Measurements from ENCODE around the gene AQP9. TPM values are rescaled to one million over a fixed set of nuclear protein-coding genes. Genes with fewer than 3 reads are reported as not detected.
"Not testable (repeated sequence)": the region's sequence is repeated elsewhere in the genome, so short reads cannot be mapped to it uniquely, and the experiment has no call there.

AQP9 gene
- total and polyA plus RNA-seq, 5 donors, result 0.16 to 0.97 (median 0.68) TPM

- peak overlapping the region; percentile 95 for H3K27ac ChIP-seq (ENCODE audit: low read length)
- H3K4me3 ChIP-seq (ENCODE audit: low read length); H3K9me3 ChIP-seq (ENCODE audit: control insufficient read depth, low read length); H3K27me3 ChIP-seq (ENCODE audit: control insufficient read depth, insufficient read depth); intact Hi-C loops (cut with DNase I): not testable (repeated sequence)
- 61% methylated on average over 3 of the region's 3 CpGs for WGBS
- DNase-seq (peak; percentile 37 to 75 (median 57)), ATAC-seq (peak; percentile 49 to 64)
- peaks cover 11% of the 10 kb centered on the region for H3K4me1 ChIP-seq (ENCODE audit: control insufficient read depth, insufficient read depth, low read length)
These were observed 70.9 kb downstream of the AQP9 start for GRCh38 chr15:58209007-58209481.

- ATAC-seq; H3K27ac ChIP-seq (ENCODE audit: low read length); intact Hi-C loops (cut with DNase I); DNase-seq; H3K4me3 ChIP-seq (ENCODE audit: low read length); H3K9me3 ChIP-seq (ENCODE audit: control insufficient read depth, low read length); H3K27me3 ChIP-seq (ENCODE audit: control insufficient read depth, insufficient read depth): not testable (repeated sequence)
- H3K4me1 ChIP-seq (ENCODE audit: control insufficient read depth, insufficient read depth, low read length), result peaks cover 11% of the 10 kb centered on the region
- WGBS, result 87% methylated on average over 4 of the region's 4 CpGs
These were observed 71.8 kb downstream of the AQP9 start for GRCh38 chr15:58210031-58210430.

GRCh38 chr15:58212909-58213526 lies 74.8 kb downstream of the AQP9 start:
- Histone ChIP-seq H3K9me3 (ENCODE audit: control insufficient read depth, low read length) (no peaks in the 10 kb centered on the region), H3K27ac (ENCODE audit: low read length) (peak overlapping the region; percentile 80), H3K27me3 (ENCODE audit: control insufficient read depth, insufficient read depth) (no peaks in the 10 kb centered on the region), H3K4me1 (ENCODE audit: control insufficient read depth, insufficient read depth, low read length) (peaks cover 11% of the 10 kb centered on the region), H3K4me3 (ENCODE audit: low read length) (no peak overlapping the region)
- intact Hi-C loops (cut with DNase I), result no loop called here
- DNase-seq (no peak), ATAC-seq (peak; percentile 56 to 75)
- WGBS, result 72% methylated on average over 7 of the region's 7 CpGs

DNA sequence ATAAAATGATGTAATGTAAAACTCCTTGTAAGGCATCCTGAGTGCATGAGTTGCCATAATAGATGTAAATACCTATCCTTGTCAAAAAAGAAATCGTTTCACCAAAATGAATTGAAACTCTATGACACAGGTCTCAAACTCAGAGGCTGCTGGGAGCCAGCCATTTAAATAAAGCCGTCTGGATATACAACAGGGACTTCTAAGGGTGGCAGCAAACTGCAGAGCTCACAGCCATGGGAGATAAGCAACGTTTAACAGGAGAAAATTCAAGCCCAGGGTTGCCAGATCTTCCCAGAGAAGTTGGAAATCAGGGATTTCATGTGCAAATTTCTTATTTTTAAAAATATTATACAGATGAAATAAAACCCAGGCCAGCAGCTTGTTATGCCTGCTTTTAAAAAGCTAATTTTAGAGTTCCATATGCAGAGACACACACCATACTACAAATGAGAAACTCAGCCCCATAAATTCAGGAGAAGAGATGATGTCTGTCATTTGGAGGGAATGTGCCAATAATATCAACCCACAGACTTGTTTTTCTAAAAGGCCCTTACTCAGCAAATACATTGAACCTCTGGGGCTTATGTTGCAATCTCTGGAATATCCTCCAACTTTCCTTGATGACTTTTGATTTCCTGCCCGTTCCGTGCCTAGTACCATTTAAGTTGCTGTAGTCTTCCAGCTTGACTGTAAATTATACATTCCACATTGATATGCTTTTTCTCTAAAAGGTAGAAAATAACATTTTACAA lies 75.6 kb downstream of the AQP9 start:
- Histone ChIP-seq H3K9me3 (ENCODE audit: control insufficient read depth, low read length) (no peaks in the 10 kb centered on the region), H3K27me3 (ENCODE audit: control insufficient read depth, insufficient read depth) (no peaks in the 10 kb centered on the region), H3K27ac (ENCODE audit: low read length) (no peak overlapping the region), H3K4me3 (ENCODE audit: low read length) (no peak overlapping the region), H3K4me1 (ENCODE audit: control insufficient read depth, insufficient read depth, low read length) (peaks cover 7% of the 10 kb centered on the region)
- intact Hi-C loops (cut with DNase I), result no loop called here
- DNase-seq, result no peak
- WGBS, result 45% methylated on average over 5 of the region's 5 CpGs
- peak in 1 of 2 donors; percentile 54 for ATAC-seq

DNA sequence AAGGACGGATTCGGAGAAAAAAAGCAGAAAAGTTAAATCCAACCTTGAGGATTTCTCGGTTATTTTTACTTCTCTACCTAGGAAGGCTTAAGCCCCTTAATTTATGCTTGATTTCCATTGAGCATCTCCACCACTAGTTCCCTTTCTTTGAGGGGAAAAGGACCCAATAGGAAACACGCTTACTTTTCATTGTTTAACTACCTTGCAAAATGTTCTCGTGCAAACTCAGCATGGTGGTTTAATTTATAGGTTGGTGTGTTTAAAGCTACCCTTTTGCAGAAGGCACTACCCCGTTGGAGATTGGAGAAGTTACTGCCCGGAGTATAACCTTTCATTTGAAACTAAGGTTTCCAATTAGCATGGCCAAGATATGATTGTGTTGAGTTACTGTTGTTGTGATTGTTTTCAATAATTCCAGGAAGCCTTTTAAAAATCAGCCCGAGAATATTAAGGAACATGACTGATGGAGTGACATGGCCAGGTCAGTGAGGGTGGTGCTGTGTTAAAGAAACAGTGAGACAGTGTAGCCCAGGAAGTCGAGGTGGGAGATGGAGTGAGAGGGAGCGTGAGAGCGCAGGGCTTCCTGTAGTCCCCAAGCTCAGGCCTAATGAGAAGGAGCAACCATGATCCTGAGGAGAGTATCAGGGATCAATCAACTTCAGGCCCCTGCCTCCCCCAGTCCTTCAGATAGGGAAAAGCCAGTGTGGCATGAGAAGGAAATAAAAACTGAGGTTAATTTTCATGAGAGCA lies 76.6 kb downstream of the AQP9 start:
- intact Hi-C loops (cut with DNase I), result no loop called here
- Histone ChIP-seq H3K27ac (ENCODE audit: low read length) (no peak overlapping the region), H3K4me3 (ENCODE audit: low read length) (no peak overlapping the region), H3K27me3 (ENCODE audit: control insufficient read depth, insufficient read depth) (no peaks in the 10 kb centered on the region), H3K9me3 (ENCODE audit: control insufficient read depth, low read length) (no peaks in the 10 kb centered on the region), H3K4me1 (ENCODE audit: control insufficient read depth, insufficient read depth, low read length) (peaks cover 2% of the 10 kb centered on the region)
- ATAC-seq, result no peak
- WGBS, result 79% methylated on average over 11 of the region's 11 CpGs
- DNase-seq, result no peak

GRCh38 chr15:58217460-58217859 lies 79.3 kb downstream of the AQP9 start:
- no peak overlapping the region for H3K27ac ChIP-seq (ENCODE audit: low read length)
- no peaks in the 10 kb centered on the region for H3K9me3 ChIP-seq (ENCODE audit: control insufficient read depth, low read length)
- H3K4me1 ChIP-seq (ENCODE audit: control insufficient read depth, insufficient read depth, low read length), result peaks cover 2% of the 10 kb centered on the region
- no peak overlapping the region for H3K4me3 ChIP-seq (ENCODE audit: low read length)
- intact Hi-C loops (cut with DNase I), result no loop called here
- DNase-seq, result no peak
- no peaks in the 10 kb centered on the region for H3K27me3 ChIP-seq (ENCODE audit: control insufficient read depth, insufficient read depth)
- ATAC-seq, result no peak
- 96% methylated on average over 4 of the region's 4 CpGs for WGBS

DNA sequence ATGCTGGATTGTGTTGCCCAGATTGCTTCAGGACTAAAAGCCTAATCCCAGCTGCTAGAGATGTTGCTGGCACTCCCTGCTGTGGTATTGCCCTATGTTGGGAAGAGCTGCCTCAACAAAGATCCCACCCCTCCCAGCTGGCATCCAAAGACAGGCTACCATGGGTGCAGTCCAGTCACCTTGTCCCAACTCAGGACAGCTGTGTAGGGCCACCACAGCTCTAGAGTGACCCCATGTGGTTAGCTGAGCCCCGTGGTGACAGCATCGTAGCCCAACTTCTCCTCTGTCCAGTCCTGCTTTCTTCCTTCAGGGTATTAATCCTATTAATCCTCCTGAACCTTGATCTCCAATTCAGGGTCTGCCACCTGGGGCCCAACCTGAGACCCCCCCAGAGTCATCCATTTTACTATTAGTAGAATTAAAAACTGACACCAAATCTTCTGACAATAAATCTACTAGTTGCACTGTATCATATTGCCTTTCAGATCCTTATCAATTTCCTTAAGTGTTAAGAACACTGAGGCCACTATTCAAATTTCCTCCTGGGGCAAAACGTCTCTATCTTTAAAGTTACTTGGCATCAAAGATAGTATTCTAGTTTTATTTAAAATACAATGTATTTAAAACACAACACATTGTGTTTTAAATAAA lies 83.5 kb downstream of the AQP9 start:
- intact Hi-C loops (cut with DNase I), result loop anchor here in 1 of 4 donors (10.0 kb wide), 2 partner anchors 213 to 533 kb away; partner anchors contain the start of gene LIPC
- H3K27me3 ChIP-seq (ENCODE audit: control insufficient read depth, insufficient read depth), result no peaks in the 10 kb centered on the region
- peak; percentile 40 to 59 for ATAC-seq
- no peak overlapping the region for H3K4me3 ChIP-seq (ENCODE audit: low read length)
- no peak overlapping the region for H3K27ac ChIP-seq (ENCODE audit: low read length)
- no peak for DNase-seq
- H3K4me1 ChIP-seq (ENCODE audit: control insufficient read depth, insufficient read depth, low read length), result peaks cover 4% of the 10 kb centered on the region
- no peaks in the 10 kb centered on the region for H3K9me3 ChIP-seq (ENCODE audit: control insufficient read depth, low read length)
- 40% methylated on average over 3 of the region's 3 CpGs for WGBS

GRCh38 chr15:58222679-58223078 lies 84.5 kb downstream of the AQP9 start:
- Histone ChIP-seq H3K4me3 (ENCODE audit: low read length) (no peak overlapping the region), H3K27ac (ENCODE audit: low read length) (no peak overlapping the region), H3K27me3 (ENCODE audit: control insufficient read depth, insufficient read depth) (no peaks in the 10 kb centered on the region), H3K9me3 (ENCODE audit: control insufficient read depth, low read length) (no peaks in the 10 kb centered on the region), H3K4me1 (ENCODE audit: control insufficient read depth, insufficient read depth, low read length) (peaks cover 4% of the 10 kb centered on the region)
- no peak for ATAC-seq
- 74% methylated on average over 2 of the region's 2 CpGs for WGBS
- intact Hi-C loops (cut with DNase I), result loop anchor here in 1 of 4 donors (10.0 kb wide), 2 partner anchors 212 to 532 kb away; partner anchors contain the start of gene LIPC
- no peak for DNase-seq

DNA sequence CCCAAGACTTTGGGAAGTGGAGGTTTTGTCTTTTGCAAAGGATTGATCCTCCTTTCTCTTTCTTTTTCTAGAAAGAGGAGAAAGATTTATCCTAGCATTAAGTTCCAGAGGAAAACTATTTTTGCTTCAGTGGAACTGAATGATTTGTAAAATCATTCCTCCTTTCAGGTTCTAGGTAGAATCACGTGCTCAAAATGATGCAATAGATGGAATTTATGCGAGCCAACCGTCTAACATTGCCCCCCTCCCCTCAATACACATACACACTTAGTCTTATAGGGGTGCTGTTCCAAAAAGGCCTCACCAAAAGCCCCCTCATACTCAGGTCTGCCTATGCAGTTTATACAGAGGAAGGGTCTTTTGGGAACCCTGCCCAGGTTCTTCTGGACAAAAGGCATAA lies 85.3 kb downstream of the AQP9 start:
- peaks cover 4% of the 10 kb centered on the region for H3K4me1 ChIP-seq (ENCODE audit: control insufficient read depth, insufficient read depth, low read length)
- DNase-seq (no peak), ATAC-seq (no peak)
- 94% methylated on average over 3 of the region's 3 CpGs for WGBS
- no peaks in the 10 kb centered on the region for H3K27me3 ChIP-seq (ENCODE audit: control insufficient read depth, insufficient read depth)
- intact Hi-C loops (cut with DNase I), result loop anchor here in 1 of 4 donors (10.0 kb wide), 2 partner anchors 211 to 531 kb away; partner anchors contain the start of gene LIPC
- H3K27ac ChIP-seq (ENCODE audit: low read length), result no peak overlapping the region
- H3K4me3 ChIP-seq (ENCODE audit: low read length), result no peak overlapping the region
- no peaks in the 10 kb centered on the region for H3K9me3 ChIP-seq (ENCODE audit: control insufficient read depth, low read length)

- no peaks in the 10 kb centered on the region for H3K9me3 ChIP-seq (ENCODE audit: control insufficient read depth, low read length)
- H3K4me3 ChIP-seq (ENCODE audit: low read length), result no peak overlapping the region
- DNase-seq (peak; percentile 35 to 80 (median 79)), ATAC-seq (peak; percentile 70 to 83)
- peaks cover 7% of the 10 kb centered on the region for H3K4me1 ChIP-seq (ENCODE audit: control insufficient read depth, insufficient read depth, low read length)
- H3K27ac ChIP-seq (ENCODE audit: low read length), result no peak overlapping the region
- no peaks in the 10 kb centered on the region for H3K27me3 ChIP-seq (ENCODE audit: control insufficient read depth, insufficient read depth)
- intact Hi-C loops (cut with DNase I), result loop anchor here in 1 of 4 donors (10.0 kb wide), 2 partner anchors 211 to 531 kb away; partner anchors contain the start of gene LIPC
- 58% methylated on average over 2 of the region's 2 CpGs for WGBS
These were observed 85.9 kb downstream of the AQP9 start for GRCh38 chr15:58224068-58224467.

All from right cardiac atrium (tissue), 5 donors.